Stimulated activated CD8-positive, alpha-beta memory T cell treated with anti-CD3 and anti-CD28 coated beads, Interleukin-15, amount 100 ng/mL, for 24 hours (primary cell): Measurements from ENCODE around the gene TLR2.
A peak's percentile ranks its signal among the peaks of the same experiment; 100 is the strongest.

Experiments used
- DNase-seq: peaks from one replicate; pipeline ENCODE4 v3.0.0-alpha.2; 2020; ENCODE audit warnings: low read depth

Gene TLR2

DNA sequence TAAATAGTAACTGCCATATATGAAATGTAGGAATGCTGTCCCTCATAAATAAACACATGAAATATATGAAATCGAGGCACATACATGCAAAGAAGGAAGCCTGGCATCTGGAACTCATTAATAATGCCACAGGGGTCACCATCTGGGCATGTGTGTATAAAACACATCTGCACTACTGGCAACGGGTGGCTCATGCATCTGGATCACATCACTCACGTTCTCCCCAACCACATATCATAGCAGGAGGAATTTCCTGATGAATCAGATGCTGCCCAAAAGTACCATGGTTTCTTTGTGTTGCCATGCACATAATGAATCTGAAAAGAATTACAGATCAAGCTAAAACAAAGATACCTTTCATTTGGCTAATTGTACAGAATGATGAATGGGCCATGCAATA lies 47.2 kb downstream of the TLR2 start:
- DNase-seq = no peak

DNA sequence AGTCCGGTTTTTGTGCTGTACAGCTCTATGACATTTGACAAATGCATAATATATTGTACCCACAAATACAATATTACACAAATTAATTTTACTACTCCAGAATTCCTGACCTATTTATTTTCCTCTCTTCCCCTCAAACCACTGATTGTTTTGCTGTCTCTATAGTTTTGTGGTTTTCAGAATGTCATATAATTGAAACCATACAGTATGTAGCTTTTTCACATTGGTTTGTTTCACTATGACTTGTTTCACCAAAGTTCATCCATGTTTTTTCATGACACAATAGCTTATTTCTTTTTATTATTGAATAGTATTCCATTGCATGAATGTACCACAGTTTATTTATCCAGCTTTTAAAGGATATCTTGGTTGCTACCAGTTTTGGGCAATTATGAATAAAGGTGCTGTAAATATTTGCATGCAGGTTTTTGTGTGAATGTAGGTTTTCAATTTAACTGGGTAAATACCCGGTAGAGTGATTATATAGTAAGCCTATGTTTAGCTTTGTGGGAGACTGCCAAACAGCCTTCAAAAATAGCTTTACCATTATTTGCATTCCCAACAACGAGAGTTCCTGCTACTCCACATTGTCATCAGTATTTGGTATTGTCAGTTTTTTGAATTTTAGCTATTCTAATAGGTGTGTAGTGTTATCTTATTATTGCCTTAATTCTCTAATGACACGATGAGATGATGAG lies 49.8 kb downstream of the TLR2 start:
- DNase-seq = no peak

DNA sequence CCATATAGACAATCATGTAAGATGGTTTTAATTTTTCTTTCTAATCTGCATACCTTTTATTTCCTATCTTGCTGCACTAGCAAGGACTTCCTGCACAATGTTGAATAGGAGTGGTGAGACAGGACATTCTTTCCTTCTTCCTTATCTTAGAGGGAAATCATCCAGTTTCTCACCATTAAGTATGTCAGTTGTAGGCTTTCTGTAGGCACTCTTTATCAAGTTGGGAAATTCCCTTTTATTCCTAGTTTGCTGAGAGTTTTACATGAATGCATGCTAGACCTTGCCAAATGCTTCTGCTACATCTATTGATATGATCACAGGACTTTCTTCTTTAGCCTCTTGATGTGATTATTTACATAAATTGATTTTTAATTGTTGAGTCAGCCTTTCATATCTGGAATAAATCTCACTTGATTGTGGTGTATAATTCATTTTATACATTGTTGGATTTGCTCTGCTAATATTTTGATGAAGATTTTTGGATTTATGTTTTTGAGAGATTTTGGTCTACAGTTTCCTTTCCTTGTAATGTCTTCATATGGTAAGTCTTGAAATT lies 51.9 kb downstream of the TLR2 start:
- DNase-seq = no peak

DNA sequence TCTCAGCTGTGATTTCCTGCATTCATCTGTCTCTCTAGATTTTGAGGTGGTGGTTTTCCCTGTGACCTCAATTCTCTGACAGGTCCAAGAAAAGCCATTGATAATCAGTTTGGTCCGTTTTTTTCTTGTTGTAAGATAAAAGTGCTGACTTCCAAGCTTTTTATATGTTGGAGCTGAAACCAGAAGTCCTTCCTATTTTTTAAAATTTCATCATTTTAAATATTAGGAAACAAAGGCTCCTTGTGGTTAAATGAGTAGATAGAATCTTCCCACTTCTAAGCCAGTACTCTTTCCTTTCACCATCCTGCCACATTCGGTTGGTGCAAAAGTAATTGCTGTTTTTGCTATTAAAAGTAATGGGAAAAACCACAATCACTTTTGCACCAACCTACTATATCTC lies 57.5 kb downstream of the TLR2 start:
- DNase-seq = no peak

DNA sequence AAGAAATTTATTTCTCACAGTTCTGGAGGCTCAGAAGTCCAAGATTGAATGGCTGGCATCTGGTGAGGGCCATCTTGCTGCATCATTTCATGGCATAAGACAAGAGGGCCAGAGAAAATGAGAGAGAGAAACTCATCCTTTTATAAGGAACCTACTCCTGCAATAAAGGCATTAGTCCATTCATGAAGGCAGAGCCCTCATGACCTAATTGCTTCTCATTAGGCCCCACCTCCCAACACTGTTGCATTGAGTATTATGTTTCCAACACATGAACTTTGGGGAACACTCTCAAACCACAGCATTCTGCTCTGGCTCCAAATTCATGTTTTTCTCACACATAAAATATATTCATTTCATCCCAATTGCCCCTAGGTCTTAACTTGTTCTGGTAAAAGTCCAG lies 61.6 kb downstream of the TLR2 start:
- no peak for DNase-seq

DNA sequence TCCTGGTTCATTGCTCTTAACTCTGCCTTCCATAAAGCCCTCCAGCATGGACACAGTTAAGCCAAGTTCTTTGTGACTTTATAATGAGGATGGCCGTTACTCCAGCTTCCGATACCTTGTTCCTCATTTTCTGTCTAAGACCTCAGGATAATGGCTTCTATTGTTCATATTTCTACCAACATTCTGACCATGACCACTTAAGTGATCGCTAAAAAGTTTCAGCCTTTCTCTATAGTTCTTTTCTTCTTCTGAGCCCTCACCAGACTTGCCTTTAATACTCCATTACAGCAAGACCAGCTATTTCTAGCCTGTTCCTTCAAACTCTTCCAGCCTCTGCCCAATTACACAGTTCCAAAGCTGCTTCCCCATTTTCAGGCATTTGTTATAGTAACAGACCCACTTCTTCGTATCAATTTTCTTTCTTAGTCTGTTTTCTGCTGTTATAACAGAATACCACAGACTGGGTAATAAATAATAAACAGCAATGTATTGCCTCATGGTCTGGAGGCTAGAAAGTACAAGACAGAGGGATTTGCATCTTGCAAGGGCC lies 63.4 kb downstream of the TLR2 start:
- no peak for DNase-seq

DNA sequence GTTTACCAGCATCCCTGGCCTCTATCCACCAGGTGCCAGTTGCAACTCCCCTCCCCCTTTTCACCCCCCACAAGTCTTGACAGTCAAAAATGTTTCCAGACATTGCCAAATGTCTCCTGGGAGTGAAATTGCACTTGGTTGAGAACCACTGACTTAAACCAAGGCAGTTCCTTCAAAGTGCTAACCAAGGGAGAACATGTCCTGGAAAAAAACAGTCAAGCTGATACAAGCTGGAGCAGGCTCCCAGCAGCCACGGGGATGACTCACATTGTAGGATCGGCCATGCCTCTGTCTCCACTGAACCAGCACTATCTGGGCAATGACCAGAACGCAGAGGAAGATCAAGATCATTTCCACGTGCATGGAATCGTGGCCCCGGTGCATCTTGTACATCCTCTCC lies 64.3 kb downstream of the TLR2 start:
- DNase-seq = no peak

DNA sequence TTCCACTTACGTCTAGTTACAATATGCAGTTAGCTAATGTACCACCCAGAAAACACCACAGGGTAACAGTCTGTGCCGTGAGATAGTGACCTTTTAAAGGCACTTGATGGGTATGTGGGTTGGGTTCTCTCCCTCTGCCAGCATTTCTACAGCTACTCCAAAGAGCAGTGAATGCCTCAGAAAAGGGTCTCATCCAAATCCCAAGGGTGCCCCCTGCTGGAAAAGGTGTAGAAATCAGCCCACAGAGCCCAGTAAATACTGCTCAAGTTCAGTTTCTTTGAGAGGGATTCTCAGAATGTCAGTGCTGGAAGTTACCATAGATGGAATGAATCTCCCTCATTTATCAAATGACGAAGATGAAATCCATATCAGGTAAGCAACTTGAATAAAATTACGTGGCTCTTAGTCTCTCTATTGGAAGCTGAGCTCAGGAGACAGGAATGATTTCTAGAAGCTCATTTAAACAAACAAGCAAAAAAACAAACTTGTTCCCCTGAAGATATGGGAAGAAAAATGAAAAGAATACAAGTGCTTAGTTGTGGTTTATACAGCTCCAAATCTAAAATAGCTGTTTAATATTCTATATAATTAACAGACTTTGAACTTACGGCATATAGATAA lies 66.2 kb downstream of the TLR2 start:
- DNase-seq = peak; percentile 16

DNA sequence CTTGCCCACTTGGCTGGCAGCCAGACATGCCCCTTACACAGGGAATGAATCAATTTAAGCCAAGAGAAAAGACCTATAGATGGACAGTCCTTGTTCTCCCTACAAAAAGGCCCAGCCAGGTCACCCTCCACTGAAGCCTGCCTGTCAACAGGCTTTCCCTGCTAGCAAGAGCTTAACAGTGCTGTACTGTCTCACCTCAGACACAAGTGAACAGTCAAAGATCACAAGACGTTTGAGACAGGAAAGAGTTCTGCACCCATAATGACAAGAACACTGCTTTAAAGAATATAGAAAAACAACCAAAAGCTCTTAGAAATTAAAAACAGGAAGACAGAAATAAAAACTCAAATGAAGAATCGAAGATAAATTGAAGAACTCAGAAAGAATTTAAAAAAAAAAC lies 71.1 kb downstream of the TLR2 start:
- DNase-seq = no peak
